Measurements from ENCODE around the gene MAP3K2.

MAP3K2 gene

DNA sequence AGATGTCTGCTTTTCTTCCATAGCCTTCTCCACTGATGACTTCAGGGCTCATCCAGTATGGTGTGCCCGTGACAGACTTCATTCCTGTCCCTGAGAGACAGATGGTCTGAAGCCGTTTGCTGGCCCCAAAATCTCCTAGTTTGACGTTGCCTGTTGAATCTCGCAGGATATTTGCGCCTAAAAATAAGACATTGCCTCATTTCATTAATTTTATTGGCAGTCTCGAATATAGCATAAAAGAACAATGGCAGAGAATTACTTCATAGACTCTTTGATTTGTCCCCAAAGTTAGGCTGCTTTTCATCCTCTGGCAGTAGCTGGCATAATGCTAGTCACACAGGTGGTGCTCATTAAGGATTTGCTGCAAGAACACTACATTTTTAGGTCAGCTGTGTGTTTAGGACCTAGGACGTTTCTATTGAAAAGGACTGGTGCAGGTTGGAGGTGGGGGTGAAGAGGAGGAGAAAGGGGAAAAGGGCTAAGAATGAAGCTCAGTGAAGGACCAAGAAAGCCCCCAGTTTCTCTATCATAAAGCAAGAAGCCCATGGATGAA lies 79.1 kb downstream of the MAP3K2 start:
- in situ Hi-C loops (cut with MboI; ENCODE audit: low sequenced_read_pairs), result no loop called here

GRCh38 chr2:127305990-127306585 lies 81.7 kb downstream of the MAP3K2 start:
- in situ Hi-C loops (cut with MboI; ENCODE audit: low sequenced_read_pairs), result no loop called here

DNA sequence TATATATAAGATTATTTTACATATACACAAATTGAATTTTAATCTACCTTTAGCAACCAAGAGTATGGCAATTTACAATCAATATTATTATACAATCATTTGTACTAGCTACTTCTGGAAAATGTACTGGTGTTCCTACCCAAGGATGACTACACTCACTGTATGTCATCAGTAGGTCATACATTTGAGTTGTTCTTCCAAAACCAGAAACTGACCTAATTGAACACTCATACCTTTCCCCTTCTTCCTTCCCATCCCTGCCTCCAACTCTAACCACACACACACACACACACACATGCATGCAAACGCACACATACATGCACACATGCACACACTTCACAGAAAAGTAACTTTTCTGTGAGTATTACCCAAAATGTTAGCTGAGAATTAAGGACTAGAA lies 85.6 kb downstream of the MAP3K2 start:
- in situ Hi-C loops (cut with MboI; ENCODE audit: low sequenced_read_pairs), result no loop called here

DNA sequence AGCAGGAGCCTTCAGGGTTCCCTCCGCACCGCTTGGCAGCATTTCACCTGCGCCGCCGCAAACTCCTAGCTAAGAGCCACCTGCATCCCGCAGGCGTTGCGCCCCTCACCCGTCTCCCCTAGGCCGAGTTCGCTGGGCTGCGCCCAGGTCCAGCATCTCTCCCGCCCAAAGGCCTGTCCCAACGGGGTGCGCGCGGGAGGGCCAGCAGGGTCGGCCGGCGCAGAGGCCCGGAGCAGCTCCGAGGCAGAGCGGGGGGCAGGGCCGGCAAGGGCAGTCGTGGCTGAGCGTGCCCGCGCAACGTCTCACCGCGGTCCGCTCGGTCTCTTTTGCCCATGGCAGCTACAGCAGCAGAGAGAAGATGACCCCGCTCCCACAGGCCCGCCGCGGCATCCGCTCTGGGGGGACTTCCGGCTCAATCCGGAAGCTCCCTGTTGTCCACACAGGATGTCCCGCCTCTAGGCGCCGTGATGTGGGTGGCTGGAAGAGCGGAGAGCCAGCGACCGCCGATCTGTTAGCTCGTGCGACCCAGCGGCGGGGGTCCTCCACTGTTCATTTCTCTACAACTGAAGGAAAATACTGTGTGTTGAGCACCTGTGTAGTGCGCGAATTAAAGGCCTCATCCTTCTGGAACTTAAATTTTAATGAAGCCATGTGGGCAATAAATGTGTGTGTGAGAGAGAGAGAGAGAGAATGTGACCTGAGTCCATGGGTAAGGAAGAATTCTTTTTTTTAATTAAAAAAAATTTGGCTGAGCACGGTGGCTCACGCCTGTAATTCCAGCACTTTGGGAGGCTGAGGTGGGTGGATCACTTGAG lies 93.8 kb downstream of the MAP3K2 start, which contains the start of gene ERCC3:
ERCC3 (minus strand) TSS at position 397 of the 815 bp plus-strand sequence; CDS start at position 334, 63 bp downstream.
- in situ Hi-C loops (cut with MboI; ENCODE audit: low sequenced_read_pairs), result no loop called here

- in situ Hi-C loops (cut with MboI; ENCODE audit: low sequenced_read_pairs), result no loop called here
Measured at GRCh38 chr2:127293386-127293747, 94.4 kb downstream of the MAP3K2 start.

DNA sequence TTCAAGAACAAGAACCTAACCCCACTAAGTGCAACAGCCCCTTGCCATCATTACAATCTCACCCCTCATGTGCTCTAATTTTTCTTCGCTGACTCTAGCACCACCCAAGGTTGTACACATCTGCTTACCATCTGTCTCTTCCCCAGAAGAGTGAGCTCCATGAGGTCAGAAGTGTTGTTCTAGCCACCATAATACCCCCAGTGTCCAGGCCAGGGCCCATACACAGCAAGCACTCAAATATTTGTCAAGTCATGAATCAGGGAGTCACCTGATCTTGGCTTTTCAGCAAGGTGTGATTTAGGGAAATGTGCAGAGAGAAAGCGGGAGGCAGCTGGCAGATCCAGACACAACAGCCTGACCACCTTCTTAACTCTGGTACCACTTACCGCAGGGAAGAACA lies 99.5 kb downstream of the MAP3K2 start:
- in situ Hi-C loops (cut with MboI; ENCODE audit: low sequenced_read_pairs), result no loop called here

- in situ Hi-C loops (cut with MboI; ENCODE audit: low sequenced_read_pairs), result no loop called here
Measured at GRCh38 chr2:127283275-127283674, 104.5 kb downstream of the MAP3K2 start.

GRCh38 chr2:127280693-127281092 lies 107.1 kb downstream of the MAP3K2 start:
- in situ Hi-C loops (cut with MboI; ENCODE audit: low sequenced_read_pairs), result no loop called here

DNA sequence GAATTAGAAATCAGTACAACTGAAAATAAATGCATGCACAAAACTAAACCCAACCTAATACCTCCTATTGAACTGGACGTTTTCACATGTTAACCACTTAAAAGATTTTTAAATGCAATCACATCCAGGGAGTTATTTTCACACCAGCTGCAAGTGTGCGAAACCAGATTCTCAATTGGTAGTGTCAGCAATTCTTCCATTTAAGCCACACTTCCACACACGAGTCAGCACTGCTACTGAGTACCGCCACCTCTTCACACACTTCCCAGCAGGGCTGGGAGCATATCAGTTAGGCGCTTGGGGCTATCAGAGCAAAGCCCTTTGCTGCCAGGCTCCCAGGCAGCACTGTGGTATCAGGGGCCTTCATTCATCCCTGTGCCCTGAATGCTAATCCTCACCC lies 108.0 kb downstream of the MAP3K2 start:
- in situ Hi-C loops (cut with MboI; ENCODE audit: low sequenced_read_pairs), result no loop called here

- in situ Hi-C loops (cut with MboI; ENCODE audit: low sequenced_read_pairs), result no loop called here
Measured at GRCh38 chr2:127278959-127279358, 108.8 kb downstream of the MAP3K2 start.

- in situ Hi-C loops (cut with MboI; ENCODE audit: low sequenced_read_pairs), result no loop called here
Measured at GRCh38 chr2:127277028-127277427, 110.7 kb downstream of the MAP3K2 start.

- in situ Hi-C loops (cut with MboI; ENCODE audit: low sequenced_read_pairs), result no loop called here
Measured at GRCh38 chr2:127275789-127276188, 112.0 kb downstream of the MAP3K2 start.

DNA sequence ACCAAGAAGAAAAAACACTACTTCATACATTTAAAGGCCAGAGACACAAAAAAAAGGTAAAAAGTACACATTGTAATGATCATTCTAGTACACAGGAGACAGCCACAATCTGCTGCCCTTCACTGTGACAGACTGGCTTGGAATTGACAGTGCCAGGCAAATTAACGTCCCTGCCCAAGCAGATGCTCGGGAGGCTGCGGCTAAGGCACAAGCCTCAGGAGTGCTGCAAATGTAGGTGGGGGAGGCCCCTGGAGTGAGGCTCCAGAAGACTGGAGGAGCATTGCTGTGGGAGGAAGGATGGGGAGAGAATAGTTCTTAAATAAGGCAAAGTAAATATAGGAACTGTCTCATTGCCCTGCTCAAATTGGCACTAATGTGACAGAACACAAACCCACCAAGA lies 112.4 kb downstream of the MAP3K2 start:
- in situ Hi-C loops (cut with MboI; ENCODE audit: low sequenced_read_pairs), result no loop called here

DNA sequence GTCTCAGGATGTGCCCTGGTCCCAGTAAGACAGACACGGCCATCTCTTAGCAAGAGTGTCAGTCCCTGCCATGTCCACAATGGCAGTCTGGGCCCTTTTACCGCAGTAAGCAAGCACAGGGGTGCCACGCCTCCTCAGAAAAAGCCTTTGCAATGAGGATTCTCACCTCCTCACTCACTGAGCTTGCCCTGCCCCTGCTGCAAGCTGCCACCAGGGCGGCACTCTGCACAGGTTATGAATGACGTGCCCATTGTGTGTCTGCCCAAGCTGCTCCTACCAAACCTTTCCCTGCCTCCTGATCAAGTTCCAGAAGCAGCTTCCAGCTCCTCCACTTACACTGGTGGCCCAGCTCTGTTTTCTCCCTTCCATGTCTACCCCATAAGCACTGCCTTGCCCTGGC lies 117.1 kb downstream of the MAP3K2 start:
- in situ Hi-C loops (cut with MboI; ENCODE audit: low sequenced_read_pairs), result no loop called here

GRCh38 chr2:127261804-127262406 lies 125.9 kb downstream of the MAP3K2 start:
- in situ Hi-C loops (cut with MboI; ENCODE audit: low sequenced_read_pairs), result no loop called here

DNA sequence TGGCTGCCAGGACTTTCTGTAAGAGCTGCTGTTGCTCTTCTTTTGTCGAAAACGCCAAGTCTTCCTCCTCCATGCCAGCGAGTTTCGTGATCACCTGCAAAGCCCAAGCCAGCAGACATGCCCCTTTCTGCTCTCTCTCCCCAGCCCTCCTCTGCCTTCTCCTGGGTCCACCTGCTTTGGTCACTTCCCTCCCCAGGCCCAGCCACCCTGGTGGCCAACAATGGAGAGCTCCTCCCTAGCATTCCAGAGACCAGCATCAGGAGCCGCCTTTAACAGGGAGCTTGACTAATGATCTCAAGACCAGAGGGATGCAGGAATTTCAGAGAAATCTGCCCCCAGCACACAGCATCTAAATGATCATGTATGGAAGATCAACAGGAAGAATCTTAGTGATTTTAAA lies 128.4 kb downstream of the MAP3K2 start:
- in situ Hi-C loops (cut with MboI; ENCODE audit: low sequenced_read_pairs), result no loop called here

- in situ Hi-C loops (cut with MboI; ENCODE audit: low sequenced_read_pairs), result no loop called here
Measured at GRCh38 chr2:127256866-127257265, 130.9 kb downstream of the MAP3K2 start.

GRCh38 chr2:127256381-127256780 lies 131.4 kb downstream of the MAP3K2 start:
- in situ Hi-C loops (cut with MboI; ENCODE audit: low sequenced_read_pairs), result no loop called here

- in situ Hi-C loops (cut with MboI; ENCODE audit: low sequenced_read_pairs), result no loop called here
Measured at GRCh38 chr2:127255721-127256120, 132.1 kb downstream of the MAP3K2 start.

GRCh38 chr2:127255146-127255545 lies 132.6 kb downstream of the MAP3K2 start:
- in situ Hi-C loops (cut with MboI; ENCODE audit: low sequenced_read_pairs), result no loop called here

- in situ Hi-C loops (cut with MboI; ENCODE audit: low sequenced_read_pairs), result no loop called here
Measured at GRCh38 chr2:127254386-127254981, 133.3 kb downstream of the MAP3K2 start.

All from HL-60/S4 (cell line).